ENCODE data around the gene DCST1.

The DCST1 gene

DNA sequence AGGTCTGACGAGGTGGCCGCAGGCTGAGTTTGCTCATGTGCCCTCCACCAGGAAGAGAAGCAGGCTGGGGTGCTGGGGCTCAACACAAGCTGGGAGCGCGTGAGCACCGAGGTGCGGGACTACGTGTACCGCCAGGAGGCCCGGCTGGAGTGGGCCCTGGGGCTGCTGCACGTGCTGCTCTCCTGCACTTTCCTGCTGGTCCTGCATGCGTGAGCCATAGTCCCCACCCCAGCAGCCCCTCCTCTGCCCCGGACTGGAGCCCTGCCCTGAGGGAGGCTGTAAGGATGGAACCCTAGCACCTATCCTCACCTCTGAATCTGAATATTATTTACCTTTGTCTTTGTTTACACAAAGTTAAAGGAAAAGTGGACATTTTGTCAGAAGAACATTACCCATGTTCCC lies 9.7 kb downstream of the DCST1 start:
- TF ChIP-seq POLR2A (IDR thresholded peaks at IDR 0.05; ENCODE audit: low read length) (no peak), GATA1 (IDR thresholded peaks at IDR 0.05; ENCODE audit: low read depth, low read length) (no peak)
- DNase-seq, result no peak

DNA sequence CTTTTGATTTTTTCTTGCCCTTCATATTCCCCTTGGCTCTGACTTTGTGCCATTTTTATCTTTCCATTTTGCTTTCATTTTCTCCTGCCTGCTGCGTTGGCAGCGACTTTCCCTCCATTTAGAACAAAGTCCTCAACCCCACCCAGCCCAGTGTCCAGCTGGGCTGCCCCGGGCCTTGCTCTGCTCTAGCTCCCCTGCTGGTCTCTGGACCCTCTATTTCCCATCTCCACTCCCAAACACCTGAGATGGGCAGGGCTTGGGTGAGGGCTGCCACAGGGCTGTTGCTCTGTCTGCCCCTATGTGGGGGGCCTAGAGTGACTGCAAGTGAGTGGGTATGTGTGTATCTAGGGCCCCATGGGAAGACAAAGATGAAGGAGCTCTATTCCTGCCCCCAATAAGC lies 10.2 kb downstream of the DCST1 start:
- TF ChIP-seq GATA1 (IDR thresholded peaks at IDR 0.05; ENCODE audit: low read depth, low read length) (no peak), POLR2A (IDR thresholded peaks at IDR 0.05; ENCODE audit: low read length) (no peak)
- DNase-seq, result no peak

DNA sequence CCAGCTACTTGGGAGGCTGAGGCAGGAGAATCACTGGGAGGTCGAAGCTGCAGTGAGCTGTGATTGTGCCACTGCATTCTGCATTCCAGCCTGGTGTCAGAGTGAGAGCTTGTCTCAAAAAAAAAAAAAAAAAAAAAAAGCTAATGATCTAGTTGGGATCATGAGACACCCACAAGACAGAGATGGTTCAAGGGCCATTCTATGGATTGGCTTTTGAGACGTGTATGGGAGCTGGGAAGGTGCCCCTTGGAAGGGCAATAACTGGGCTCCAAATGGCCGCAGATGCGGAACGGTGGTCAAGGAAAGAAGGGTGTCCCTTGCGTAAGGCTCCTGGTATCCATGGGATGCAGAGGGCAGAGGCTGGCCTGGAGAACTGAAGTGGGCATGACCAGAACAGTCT lies 10.7 kb downstream of the DCST1 start:
- TF ChIP-seq POLR2A (IDR thresholded peaks at IDR 0.05; ENCODE audit: low read length) (no peak), GATA1 (IDR thresholded peaks at IDR 0.05; ENCODE audit: low read depth, low read length) (no peak)
- no peak for DNase-seq

DNA sequence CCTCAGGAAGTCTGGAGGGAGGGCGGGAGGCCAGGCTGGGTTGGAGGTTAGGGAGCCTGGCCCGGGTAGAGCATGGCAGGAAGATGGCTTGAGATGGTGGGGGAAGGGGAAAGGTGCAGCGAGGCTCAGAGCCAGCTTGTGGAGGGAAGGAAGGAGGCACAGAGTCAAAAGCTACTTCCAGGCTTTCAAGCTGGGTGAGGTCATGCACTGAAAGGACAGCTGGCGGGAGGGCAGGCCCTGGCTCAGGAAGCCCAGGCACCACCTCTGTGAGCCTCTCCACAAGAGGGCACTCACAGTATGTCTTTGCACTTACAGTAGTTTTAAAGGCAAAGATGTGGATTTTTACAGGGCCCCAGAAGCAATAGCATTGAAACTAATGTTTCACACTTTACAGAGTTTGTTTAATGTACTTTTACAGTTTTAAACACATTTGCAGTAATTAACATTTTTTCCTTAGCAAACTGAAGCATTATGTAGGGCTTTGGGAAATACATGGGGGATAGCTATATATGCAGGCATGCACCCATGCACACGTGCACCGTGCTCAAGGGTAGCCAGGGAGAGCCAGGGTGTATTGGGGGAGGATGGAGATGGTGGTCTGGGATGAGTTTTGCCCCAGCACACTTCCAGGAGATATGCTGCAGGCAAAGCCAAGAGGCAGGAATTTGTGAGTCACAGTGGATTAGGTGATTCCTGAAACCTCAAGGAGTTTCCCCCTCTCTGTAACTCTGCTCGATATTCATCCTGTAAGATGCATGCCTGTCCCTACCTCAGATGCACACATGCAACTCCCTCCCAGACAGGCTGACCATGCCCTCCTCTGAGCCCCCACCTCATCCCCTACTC lies 11.4 kb downstream of the DCST1 start:
- TF ChIP-seq GATA1 (IDR thresholded peaks at IDR 0.05; ENCODE audit: low read depth, low read length) (no peak), POLR2A (IDR thresholded peaks at IDR 0.05; ENCODE audit: low read length) (no peak)
- DNase-seq, result peak; percentile 79 to 85

DNA sequence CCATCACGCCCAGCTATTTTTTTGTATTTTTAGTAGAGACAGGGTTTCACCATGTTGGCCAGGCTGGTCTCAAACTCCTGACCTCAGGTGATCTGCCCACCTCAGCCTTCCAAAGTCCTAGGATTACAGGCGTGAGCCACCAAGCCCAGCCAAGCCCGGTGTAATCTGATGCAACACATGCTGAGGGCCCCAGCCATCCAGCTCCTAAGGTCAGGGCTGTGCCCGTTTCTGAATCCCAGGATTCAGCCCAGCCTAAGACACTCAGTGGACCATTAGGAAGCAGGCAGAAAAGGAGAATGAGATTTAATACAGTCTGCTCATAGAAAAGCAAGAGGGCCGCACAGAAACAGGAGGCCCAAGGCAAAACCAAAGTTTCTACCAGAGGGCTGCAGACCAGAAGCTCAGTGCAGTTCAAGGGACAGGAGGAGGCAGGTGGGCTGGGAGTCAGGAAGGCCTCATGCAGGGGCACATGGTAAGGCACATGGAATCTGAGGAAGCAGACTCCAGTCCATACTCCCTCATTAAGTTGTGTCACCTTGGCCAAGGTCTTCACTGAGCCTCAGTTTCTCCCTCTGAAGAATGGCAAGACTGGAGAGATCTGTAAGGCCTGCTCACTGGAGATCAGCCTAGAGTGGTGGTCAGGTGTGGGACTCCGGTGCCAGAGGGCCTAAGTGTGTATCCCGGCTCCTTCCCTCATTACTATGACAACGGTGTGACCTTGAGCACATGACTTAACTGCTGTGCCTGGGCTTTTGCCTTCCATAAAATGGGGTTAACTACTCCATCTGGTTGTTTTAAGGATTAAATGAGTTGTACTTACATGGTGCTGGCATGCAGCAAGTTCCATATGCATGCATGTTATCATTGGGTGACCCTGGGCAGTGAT lies 15.1 kb downstream of the DCST1 start:
- peak in 1 of 2 experiments; percentile 40 for DNase-seq
- TF ChIP-seq GATA1 (IDR thresholded peaks at IDR 0.05; ENCODE audit: low read depth, low read length), result no peak
- TF ChIP-seq POLR2A (IDR thresholded peaks at IDR 0.05; ENCODE audit: low read length), result no peak

DNA sequence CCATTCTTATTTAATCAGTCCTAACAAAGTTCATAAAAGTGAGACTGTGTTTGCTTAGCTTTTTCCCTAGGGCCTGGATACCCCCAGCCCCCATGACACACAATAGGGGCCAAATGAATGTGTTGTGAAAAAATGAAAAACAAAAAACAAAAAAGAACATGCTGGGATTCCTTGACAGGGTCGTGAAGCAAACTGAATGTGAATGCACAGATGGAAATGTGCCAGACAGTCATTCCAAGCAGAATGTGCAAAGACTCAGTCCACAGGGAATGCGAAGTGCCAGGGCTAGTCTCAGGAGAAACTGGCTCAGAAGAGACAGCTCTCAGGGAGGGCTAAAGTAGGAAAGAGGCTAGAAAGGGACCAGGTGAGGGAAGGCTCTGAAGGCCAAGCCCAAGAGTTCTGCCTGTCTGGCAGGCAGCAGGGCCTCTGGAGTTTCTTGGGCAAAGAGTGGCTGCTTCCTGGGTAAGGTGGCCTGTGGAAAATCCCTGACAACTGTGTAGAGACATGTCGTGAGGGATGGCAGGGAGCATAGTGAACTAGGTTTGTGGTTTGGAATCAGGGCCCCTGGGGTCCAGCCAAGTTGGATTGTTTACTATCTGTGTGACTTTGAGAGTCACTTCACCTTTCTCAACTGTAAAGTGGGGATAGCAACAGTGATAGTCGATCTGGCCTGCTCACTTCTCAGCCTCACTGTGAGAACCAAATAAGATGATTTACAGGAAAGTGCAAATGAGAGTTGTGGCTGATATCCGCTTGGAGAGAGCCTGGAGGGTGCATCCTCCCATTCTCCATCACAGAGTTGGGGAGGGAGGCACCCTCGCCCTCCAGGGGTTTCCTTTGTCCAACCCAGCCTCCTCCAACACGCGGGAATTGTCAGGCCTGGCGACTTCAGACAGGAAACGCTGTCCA lies 16.3 kb downstream of the DCST1 start:
- DNase-seq, result no peak
- no peak for TF ChIP-seq GATA1 (IDR thresholded peaks at IDR 0.05; ENCODE audit: low read depth, low read length)
- TF ChIP-seq POLR2A (IDR thresholded peaks at IDR 0.05; ENCODE audit: low read length), result no peak

DNA sequence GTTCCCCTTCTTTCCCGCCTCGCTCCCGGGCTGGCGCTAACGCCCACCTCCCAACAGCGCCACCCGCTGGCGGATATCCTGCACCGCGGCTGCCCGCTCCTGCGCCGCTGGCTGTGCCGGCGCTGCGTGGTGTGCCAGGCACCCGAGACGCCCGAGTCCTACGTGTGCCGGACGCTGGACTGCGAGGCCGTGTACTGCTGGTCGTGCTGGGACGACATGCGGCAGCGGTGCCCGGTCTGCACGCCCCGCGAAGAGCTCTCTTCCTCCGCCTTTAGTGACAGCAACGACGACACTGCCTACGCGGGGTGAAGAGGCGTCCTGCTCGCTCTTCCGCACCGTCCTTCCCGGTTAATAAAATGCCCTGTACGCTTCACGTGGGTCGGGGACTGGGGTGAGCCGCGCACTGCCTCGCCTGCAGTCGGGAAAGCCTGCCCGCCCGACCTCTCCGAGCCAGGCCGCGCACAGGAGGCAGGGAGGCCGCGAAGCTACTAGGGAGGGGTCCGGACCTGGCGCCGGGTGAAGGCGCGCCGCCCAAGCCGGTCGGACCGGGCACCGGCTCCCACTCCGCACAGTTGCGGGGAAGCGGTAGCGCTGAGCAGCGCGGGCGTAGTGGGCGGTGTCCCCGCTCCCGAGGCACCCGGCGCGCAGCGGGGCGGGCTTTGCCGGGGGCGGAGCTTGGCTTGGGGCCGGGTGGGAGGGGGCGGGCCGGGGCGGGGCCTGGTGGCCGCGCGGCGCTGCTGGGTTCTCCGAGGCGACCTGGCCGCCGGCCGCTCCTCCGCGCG lies 17.1 kb downstream of the DCST1 start, which contains the start of gene ADAM15:
ADAM15 (plus strand) TSS at position 757 of the 782 bp plus-strand sequence. CDS start 71 bp downstream, outside the sequence.
- DNase-seq, result peak; percentile 84 to 91
- TF ChIP-seq POLR2A (IDR thresholded peaks at IDR 0.05; ENCODE audit: low read length) (peak; percentile 46), GATA1 (IDR thresholded peaks at IDR 0.05; ENCODE audit: low read depth, low read length) (no peak)

DNA sequence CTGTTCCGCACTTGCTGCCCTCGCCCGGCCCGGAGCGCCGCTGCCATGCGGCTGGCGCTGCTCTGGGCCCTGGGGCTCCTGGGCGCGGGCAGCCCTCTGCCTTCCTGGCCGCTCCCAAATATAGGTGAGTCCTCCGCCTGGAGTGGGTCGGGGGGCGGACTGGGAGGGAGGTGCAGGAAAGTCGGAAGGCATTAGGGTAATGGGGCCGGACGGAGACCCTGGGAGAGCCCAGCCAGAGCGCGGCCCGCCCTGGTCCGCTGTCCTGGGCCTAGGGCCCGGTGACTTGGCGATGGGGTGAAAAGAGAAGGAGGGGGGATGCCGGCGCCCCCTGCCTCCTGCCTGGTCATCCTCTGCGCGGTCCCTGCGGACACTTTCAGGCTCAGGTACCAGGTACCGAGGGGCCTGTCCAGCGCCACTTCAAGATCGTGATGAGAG lies 17.7 kb downstream of the DCST1 start:
- no peak for DNase-seq

DNA sequence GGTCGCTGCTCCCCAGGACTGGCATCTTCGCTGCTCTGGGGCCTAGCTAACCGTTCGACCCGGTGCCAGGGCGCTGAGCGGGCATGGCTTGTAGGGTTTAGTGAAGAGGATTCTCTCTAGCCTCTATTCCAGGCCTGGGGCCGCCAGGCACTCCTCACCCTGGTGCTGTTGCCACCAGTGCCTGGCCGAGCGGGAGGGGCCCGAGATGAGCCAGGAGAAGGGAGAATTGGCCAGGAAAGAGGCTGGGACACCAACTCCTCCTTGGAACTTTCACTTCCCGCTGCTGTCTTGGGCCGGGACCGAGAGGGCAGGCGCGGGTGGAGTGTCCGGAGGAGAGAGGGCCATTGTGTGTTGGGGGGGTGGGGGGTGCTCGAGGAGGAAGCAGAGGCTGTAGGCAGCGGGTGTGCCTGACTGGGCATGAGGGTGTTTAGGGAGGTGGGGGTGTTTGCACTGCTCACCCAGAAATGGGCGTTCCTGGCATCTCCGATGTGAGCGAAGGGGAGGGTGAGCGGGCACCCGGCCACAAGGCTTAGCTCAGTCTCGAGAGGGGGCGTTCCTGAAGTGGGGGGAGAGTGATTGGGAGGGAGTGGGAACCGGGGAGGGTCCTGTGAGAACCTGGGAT lies 18.3 kb downstream of the DCST1 start:
- peak; percentile 50 to 62 for DNase-seq

More for the DNA sequence above, 17.7 kb downstream of the DCST1 start:
- no peak for TF ChIP-seq GATA1 (IDR thresholded peaks at IDR 0.05; ENCODE audit: low read depth, low read length)
- peak; percentile 29 for TF ChIP-seq POLR2A (IDR thresholded peaks at IDR 0.05; ENCODE audit: low read length)

DNA sequence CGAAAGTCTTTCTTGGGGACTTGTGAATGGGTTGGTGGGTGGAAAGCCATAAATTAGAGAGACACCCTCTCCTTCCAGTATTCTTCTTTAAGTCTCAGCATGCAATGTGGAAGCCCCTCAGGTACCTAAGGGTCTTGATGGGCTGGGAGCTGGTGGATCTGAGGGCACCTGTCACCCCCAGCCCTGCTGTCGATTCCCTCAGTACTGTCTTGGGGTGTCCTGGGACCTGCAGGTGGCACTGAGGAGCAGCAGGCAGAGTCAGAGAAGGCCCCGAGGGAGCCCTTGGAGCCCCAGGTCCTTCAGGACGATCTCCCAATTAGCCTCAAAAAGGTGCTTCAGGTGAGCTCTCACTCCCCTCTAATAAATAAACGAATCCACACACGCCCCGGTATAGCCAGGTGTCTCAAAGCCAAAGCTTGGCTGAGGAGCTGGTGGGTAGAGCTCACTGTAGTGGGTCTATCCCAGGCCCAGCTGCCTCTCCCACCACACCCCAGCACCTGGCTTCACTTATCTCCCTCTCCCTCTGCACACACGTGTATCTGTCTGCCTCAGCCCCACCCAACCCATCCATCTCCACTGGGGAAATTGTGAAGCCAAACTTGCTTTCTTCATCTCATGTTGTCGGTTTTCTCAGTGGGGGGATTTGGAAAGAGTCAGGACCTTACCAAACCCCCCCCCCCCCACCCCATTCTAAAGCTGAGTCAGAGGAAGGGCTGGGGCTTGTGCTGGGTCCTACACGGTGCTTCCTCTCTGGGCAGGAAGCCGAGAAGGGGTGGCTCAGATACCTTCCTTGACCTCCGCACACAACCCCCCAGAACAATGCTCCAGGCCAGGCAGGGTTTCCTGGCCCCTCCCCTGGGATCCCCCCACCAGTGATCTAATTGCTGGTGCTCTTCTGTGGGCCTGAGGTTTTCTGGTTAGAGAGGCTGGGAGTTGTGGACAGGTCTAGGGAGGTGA lies 19.1 kb downstream of the DCST1 start:
- DNase-seq, result peak; percentile 54 to 62
- TF ChIP-seq GATA1 (IDR thresholded peaks at IDR 0.05; ENCODE audit: low read depth, low read length) (no peak), POLR2A (IDR thresholded peaks at IDR 0.05; ENCODE audit: low read length) (no peak)

More for the DNA sequence above, 18.3 kb downstream of the DCST1 start:
- TF ChIP-seq GATA1 (IDR thresholded peaks at IDR 0.05; ENCODE audit: low read depth, low read length) (no peak), POLR2A (IDR thresholded peaks at IDR 0.05; ENCODE audit: low read length) (no peak)

DNA sequence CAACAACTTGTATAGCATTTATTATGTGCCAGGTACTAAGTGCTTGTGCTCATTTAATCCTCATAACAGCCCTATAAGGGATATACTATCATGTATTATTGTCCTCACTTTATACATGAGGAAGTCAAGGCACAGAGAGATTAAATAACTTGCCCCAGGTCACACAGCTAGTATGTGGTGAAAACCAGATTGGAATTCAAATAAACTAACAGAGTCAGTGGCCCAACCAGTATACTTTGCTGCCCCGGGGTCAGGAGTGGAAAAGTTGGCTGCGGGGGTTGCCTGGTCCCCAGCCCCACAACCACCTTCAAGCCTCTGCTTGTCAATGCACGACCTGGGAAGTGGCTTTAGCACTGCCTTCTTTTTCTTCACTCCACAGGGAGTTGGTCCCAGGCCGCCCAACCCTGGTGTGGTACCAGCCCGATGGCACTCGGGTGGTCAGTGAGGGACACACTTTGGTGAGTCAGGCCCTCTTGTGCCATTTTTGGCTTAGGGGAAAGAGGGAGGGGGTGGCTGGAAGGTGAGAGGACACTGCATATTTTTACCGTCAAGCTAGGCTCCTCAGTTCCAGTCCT lies 20.0 kb downstream of the DCST1 start:
- DNase-seq, result no peak
- TF ChIP-seq GATA1 (IDR thresholded peaks at IDR 0.05; ENCODE audit: low read depth, low read length) (no peak), POLR2A (IDR thresholded peaks at IDR 0.05; ENCODE audit: low read length) (no peak)

All from erythroblast (primary cell).